Measurements from ENCODE around the gene IFT20. TPM values are rescaled to one million over a fixed set of nuclear protein-coding genes. Genes with fewer than 3 reads are reported as not detected.

The IFT20 gene
- total RNA-seq, 1 experiment from 2014 or later, result 13.7 TPM

DNA sequence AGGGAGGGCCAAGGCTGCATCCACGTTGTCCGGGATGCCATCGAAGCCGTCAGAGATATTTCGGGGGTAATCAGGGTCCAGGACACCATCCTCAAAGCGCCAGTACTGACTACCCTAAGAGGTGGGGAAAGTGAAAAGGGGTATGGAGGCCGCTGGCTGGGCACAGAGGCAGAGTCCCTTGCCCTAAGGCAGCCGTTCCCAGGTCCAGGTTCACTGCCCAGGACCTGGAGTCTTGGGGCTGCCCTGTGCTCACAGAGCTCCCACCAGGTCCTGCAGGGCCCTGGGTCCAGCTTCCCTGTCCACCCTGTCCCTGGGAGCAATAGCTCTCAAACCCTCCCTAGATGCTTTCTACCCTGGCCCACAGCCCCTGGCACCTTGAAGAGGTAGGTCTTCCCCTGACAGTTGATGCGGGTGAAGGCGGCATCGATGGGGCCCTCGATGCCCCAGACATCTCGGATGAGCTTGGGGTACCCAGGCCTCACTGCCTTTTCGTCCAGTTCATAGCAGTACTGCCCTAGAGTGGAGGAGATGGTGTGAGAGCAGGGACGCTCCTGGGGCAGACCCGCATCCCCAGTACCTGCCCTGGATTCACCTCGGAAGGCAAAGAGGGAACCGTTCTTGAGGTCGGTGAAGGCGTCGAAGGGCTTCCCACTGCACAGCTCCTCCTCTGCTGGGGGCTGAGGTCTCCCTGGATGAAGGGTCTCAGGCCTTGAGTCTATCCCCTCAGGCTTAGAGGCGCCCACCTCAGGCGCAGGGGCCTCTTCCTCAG is 33.8 kb upstream of the IFT20 start:
- Histone ChIP-seq H3K36me3 (replicated peaks; ENCODE audit: control insufficient read depth, insufficient read depth, low read length) (no peaks in the 10 kb centered on the region), H3K4me3 (ENCODE audit: insufficient read depth, low read depth, low read length) (no peak overlapping the region), H3K27me3 (ENCODE audit: control insufficient read depth, insufficient read depth, low read length) (peaks cover 20% of the 10 kb centered on the region)
- no peak for DNase-seq

DNA sequence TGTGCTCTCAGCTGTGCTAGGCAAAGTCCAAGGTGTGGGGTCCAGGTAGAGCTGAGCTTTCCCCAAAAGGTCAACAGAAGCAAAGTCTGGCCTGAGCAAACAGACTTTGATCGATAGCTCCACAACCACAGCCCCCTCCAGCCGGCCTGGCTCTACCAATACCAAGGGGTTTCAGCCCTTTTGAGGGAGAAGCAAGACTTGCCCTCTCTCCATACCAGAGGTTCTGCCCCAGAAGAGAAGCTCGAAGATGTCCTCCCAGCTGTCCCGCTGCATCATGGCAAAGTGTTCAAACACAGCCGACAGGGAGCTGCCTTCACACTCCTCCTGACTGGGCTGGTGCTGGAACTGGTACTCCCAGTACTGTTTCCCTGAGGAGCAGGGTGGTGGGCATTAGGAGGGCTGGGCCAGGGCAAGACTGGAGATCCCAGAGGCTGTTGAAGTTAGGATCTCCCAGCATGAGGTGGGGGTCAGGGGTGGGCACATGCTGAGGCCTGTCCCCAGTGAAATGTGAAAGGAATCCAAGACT is 33.1 kb upstream of the IFT20 start:
- no peak overlapping the region for H3K4me3 ChIP-seq (ENCODE audit: insufficient read depth, low read depth, low read length)
- DNase-seq, result no peak
- peaks cover 17% of the 10 kb centered on the region for H3K27me3 ChIP-seq (ENCODE audit: control insufficient read depth, insufficient read depth, low read length)
- no peaks in the 10 kb centered on the region for H3K36me3 ChIP-seq (replicated peaks; ENCODE audit: control insufficient read depth, insufficient read depth, low read length)

- no peak for DNase-seq
- Histone ChIP-seq H3K36me3 (replicated peaks; ENCODE audit: control insufficient read depth, insufficient read depth, low read length) (no peaks in the 10 kb centered on the region), H3K4me3 (ENCODE audit: insufficient read depth, low read depth, low read length) (no peak overlapping the region), H3K27me3 (ENCODE audit: control insufficient read depth, insufficient read depth, low read length) (peaks cover 11% of the 10 kb centered on the region)
Observed at GRCh38 chr17:28367641-28368305, 32.5 kb upstream of the IFT20 start.

- Histone ChIP-seq H3K36me3 (replicated peaks; ENCODE audit: control insufficient read depth, insufficient read depth, low read length) (no peaks in the 10 kb centered on the region), H3K27me3 (ENCODE audit: control insufficient read depth, insufficient read depth, low read length) (peaks cover under 1% of the 10 kb centered on the region; the same call in 1 of the 2 replicates)
- peak; percentile 70 for DNase-seq
Observed at GRCh38 chr17:28366605-28367004, 31.3 kb upstream of the IFT20 start.

GRCh38 chr17:28365487-28365886 is 30.2 kb upstream of the IFT20 start:
- Histone ChIP-seq H3K36me3 (replicated peaks; ENCODE audit: control insufficient read depth, insufficient read depth, low read length) (peaks cover 1% of the 10 kb centered on the region), H3K27me3 (ENCODE audit: control insufficient read depth, insufficient read depth, low read length) (no peaks in the 10 kb centered on the region), H3K4me3 (ENCODE audit: insufficient read depth, low read depth, low read length) (no peak overlapping the region)
- DNase-seq, result no peak

More at GRCh38 chr17:28366605-28367004, 31.3 kb upstream of the IFT20 start:
- H3K4me3 ChIP-seq (ENCODE audit: insufficient read depth, low read depth, low read length), result no peak overlapping the region

GRCh38 chr17:28364665-28365363 is 29.5 kb upstream of the IFT20 start, which contains the start of gene SEBOX:
SEBOX (minus strand) TSS chr17:28365199; CDS start chr17:28365151, 48 bp downstream.
- no peak within 1 kb of the TSS for H3K4me3 ChIP-seq (ENCODE audit: insufficient read depth, low read depth, low read length)
- no peaks in the 10 kb centered on the region for H3K27me3 ChIP-seq (ENCODE audit: control insufficient read depth, insufficient read depth, low read length)
- H3K36me3 ChIP-seq (replicated peaks; ENCODE audit: control insufficient read depth, insufficient read depth, low read length), result peaks cover 4% of the 10 kb centered on the region
- no peak for DNase-seq

DNA sequence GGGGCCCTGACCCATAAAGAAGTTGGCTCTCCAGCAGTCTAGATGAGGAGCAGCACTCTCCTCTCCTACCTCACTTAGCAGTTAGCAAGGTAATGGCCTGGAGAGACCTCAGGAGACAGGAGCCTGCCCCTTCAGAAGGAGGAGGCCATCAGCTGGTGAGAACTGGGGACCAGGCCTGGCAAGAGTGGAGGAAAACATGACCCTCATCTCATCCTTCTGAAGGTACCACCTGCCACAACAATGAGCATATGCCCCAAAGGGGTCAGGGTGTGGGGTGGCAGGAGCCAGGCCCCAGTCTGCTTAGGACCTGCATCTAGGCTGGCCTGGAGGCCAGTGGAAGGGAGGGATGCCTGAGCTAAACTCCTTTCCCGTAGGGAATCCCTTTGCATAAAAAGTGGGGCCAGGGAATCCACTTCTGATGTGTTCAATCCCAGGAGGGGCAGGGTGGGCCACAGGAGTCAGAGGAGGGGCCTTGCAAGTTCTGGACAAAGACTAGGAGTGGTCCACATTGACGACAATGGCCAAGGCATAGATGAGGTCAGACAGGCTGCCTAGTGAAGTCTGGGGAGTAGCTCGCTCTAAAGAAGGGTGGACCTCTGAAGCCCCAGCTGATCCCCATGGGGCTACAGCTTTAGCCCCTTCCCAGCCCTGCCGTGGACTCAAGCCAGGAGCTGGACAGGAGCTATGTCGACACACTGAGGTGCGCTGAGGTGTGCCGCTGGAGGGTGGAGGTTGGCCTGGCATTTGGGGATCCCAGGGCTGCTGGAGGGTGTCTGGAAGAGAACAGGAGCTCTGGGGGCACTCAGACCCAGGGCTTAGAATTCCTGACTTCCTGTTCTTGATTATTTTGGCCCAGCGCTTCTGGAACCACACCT is 28.7 kb upstream of the IFT20 start:
- Histone ChIP-seq H3K4me3 (ENCODE audit: insufficient read depth, low read depth, low read length) (no peak overlapping the region), H3K36me3 (replicated peaks; ENCODE audit: control insufficient read depth, insufficient read depth, low read length) (peaks cover 8% of the 10 kb centered on the region), H3K27me3 (ENCODE audit: control insufficient read depth, insufficient read depth, low read length) (no peaks in the 10 kb centered on the region)
- DNase-seq, result no peak

DNA sequence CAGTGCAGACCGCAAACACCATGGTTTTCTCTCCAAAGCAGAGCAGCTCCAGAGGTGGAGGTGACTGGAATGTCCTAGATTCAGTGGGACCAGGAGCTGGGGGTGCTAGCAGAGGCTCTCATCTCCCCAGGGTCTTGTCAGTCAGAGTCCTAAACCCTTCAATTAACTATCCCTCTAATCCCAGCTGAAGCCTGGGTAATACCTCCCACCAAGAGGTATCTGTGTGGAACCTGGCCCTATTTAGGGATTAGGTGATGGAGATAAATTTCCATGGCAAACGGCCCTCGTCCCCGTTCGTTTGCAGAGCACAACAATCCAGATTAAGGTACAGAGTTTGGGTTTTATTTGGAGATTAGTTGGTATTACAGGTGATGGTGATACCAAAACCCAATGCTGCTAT is 27.9 kb upstream of the IFT20 start:
- no peak for DNase-seq
- H3K36me3 ChIP-seq (replicated peaks; ENCODE audit: control insufficient read depth, insufficient read depth, low read length), result peaks cover 8% of the 10 kb centered on the region
- no peaks in the 10 kb centered on the region for H3K27me3 ChIP-seq (ENCODE audit: control insufficient read depth, insufficient read depth, low read length)
- H3K4me3 ChIP-seq (ENCODE audit: insufficient read depth, low read depth, low read length), result no peak overlapping the region

DNA sequence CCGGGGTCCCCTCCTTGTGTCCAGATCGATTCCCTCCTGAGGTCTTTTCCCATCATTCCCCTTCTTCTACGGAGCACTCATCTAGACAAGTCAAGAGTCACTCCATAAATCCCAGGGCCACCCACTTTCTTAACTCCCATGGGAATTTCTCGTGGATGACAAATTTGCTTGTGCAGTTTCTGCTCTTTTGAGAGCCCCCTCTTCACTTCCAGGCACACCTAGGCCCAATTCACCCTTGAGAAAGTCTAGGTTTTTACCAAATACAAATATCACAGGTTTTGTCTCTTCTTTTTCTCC is 22.6 kb upstream of the IFT20 start:
- H3K36me3 ChIP-seq (replicated peaks; ENCODE audit: control insufficient read depth, insufficient read depth, low read length), result peaks cover 28% of the 10 kb centered on the region
- H3K4me3 ChIP-seq (ENCODE audit: insufficient read depth, low read depth, low read length), result peak overlapping the region; percentile 89
- no peak for DNase-seq
- H3K27me3 ChIP-seq (ENCODE audit: control insufficient read depth, insufficient read depth, low read length), result no peaks in the 10 kb centered on the region

DNA sequence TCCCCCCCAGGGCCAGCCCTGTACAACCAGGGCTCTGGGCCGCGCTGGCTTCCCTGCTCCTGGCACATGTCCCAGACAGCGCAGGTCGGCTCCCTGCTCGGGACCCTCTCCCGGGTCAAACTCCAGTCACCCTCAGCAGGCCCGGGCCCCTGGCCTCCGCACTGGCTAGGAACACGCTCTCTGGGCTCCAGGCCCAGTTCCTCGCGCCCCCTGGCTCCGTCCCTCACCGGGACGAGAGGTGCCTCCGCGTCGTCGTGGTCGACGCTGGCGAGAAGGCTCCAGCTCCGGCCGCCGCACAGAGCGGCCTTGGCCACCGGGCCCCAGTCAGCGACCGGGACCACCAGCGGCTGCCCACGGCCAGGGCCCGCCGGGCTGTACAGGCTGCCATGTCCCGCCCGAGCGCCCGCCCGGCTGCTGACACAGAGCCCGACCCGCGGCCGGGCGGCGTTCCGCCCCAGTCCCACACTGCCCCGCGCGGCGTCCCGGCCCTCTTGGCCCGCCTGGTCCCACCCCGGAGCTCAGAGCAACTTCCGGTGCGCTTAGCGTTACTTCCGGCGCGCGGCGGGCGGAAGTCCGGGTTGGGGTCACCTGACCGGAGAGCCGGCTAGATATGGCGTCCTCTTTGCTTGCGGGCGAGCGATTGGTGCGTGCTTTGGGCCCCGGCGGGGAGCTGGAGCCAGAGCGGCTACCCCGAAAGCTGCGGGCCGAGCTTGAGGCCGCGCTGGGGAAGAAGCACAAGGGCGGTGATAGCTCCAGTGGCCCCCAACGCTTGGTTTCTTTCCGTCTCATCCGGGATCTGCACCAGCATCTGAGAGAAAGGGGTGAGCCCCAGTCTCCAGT is 22.0 kb upstream of the IFT20 start, which contains the start of gene POLDIP2:
TSS of gene POLDIP2 (minus strand) at position 467 of the 840 bp plus-strand sequence. CDS start at position 388, 79 bp downstream.
- peak; percentile 99 for DNase-seq
- Histone ChIP-seq H3K27me3 (ENCODE audit: control insufficient read depth, insufficient read depth, low read length) (no peaks in the 10 kb centered on the region), H3K36me3 (replicated peaks; ENCODE audit: control insufficient read depth, insufficient read depth, low read length) (peaks cover 30% of the 10 kb centered on the region), H3K4me3 (ENCODE audit: insufficient read depth, low read depth, low read length) (peak within 1 kb of the TSS; percentile 89)

DNA sequence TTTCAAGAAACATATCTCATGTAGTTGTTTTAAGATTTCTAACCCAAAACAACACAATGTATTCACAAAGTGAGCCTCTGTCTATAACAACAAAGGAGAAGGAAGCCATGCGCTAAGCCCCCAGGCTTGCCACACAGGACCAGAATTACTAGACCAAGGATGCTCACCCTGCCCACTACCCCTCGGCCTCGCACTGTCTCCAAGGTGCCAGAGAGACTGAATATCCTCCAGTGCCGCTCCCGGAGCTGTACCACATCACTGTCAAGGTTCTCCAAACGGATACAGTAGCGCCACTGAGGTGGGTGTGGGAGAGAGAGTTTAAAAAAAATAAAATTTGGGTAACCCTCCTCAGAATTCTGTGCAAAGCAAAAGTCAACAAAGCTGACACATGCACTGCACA is 15.0 kb upstream of the IFT20 start:
- Histone ChIP-seq H3K36me3 (replicated peaks; ENCODE audit: control insufficient read depth, insufficient read depth, low read length) (peaks cover 46% of the 10 kb centered on the region), H3K4me3 (ENCODE audit: insufficient read depth, low read depth, low read length) (no peak overlapping the region), H3K27me3 (ENCODE audit: control insufficient read depth, insufficient read depth, low read length) (no peaks in the 10 kb centered on the region)
- no peak for DNase-seq

DNA sequence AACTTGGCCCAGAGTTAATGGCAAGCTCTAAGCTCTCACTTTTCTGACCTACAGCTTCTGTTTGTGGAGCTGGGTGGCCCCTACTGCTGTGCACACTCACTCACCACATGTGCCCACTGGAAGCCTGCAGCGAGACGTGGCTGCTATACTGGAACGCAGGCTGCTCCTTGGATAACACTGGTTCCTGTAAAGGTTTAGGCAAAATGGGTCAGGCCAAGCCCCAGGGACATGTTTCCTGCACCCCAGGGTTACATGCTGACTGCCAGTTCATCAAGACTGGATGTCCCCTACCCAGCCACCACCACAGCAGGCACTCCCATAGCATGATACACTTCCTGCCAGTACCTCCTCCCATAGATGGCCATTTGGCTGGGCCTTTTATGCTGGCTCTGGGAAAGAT is 13.7 kb upstream of the IFT20 start:
- no peak for DNase-seq
- H3K36me3 ChIP-seq (replicated peaks; ENCODE audit: control insufficient read depth, insufficient read depth, low read length), result peaks cover 38% of the 10 kb centered on the region
- H3K27me3 ChIP-seq (ENCODE audit: control insufficient read depth, insufficient read depth, low read length), result no peaks in the 10 kb centered on the region

GRCh38 chr17:28347261-28347891 is 12.1 kb upstream of the IFT20 start:
- DNase-seq, result no peak
- no peak overlapping the region for H3K4me3 ChIP-seq (ENCODE audit: insufficient read depth, low read depth, low read length)
- peaks cover 30% of the 10 kb centered on the region for H3K36me3 ChIP-seq (replicated peaks; ENCODE audit: control insufficient read depth, insufficient read depth, low read length)
- no peaks in the 10 kb centered on the region for H3K27me3 ChIP-seq (ENCODE audit: control insufficient read depth, insufficient read depth, low read length)

More for the DNA sequence above, 13.7 kb upstream of the IFT20 start:
- no peak overlapping the region for H3K4me3 ChIP-seq (ENCODE audit: insufficient read depth, low read depth, low read length)
